K562 (cell line): ENCODE results near the gene ME3. TPM values are rescaled to one million over a fixed set of nuclear protein-coding genes. Genes with fewer than 3 reads are reported as not detected.

ENCODE experiments used
- ATAC-seq: fragments of 200-7000 bp; cut with Tn5 transposase; 3 replicates; pipeline ENCODE4 v1.9.1; 2020; ENCODE audit warnings: moderate library complexity
- BruUV-seq: library from RNA; stranded (reverse); fragments of 400-500 nt; replicated peaks from 2 replicates; lab custom pipeline; 2021; lab: Mats Ljungman, UMichigan
- CTCF ChIA-PET: fragments of 300-600 bp; formaldehyde crosslinking; extraction: SDS; loops from one replicate; lab custom pipeline; 2021; ENCODE audit warnings: low intra/inter-chr PET ratio; lab: Yijun Ruan, JAX
- POLR2A ChIA-PET: fragments of 300-600, 350-650 bp; sonication (Branson Sonifier 250); formaldehyde crosslinking; extraction: SDS; loops from one replicate; lab custom pipeline; 2021; ENCODE audit warnings: antibody characterized with exemption, inconsistent platforms; lab: Yijun Ruan, JAX
- DNase-seq, 4 experiments: peaks; one replicate each; pipeline versions ENCODE4 v3.0.0 to v3.0.0-alpha.2; 2011 to 2018; ENCODE audit warnings: low spot score in 3 of 4, mixed read lengths in 3 of 4; ENCODE audit errors: extremely low read depth in 1 of 4
- FAIRE-seq: peaks from 2 replicates; lab custom pipeline; 2011; peaks lifted over from hg19 to GRCh38; lab: Jason Lieb, UNC
- H2AFZ ChIP-seq: 2 replicates; pipeline ENCODE4 v1.6.0; 2011; ENCODE audit warnings: low read depth, low read length, control low read depth, inconsistent platforms
- H3K27ac ChIP-seq: fragments of 200-600 bp; 3 replicates; pipeline ENCODE4 v1.8.0; 2011; ENCODE audit warnings: low read depth, mild to moderate bottlenecking, control low read depth, inconsistent platforms, low read length, moderate library complexity, mixed read lengths; ENCODE audit errors: extremely low read depth
- H3K27me3 ChIP-seq, 2 experiments: fragments of 300-600 bp in 1 of 2; 2 replicates in 1 of 2; 3 replicates in 1 of 2; pipeline versions ENCODE4 v1.6.0 to v1.8.0; 2011; ENCODE audit warnings: inconsistent platforms in 2 of 2, low read length in 2 of 2, mild to moderate bottlenecking in 1 of 2, mixed read lengths in 1 of 2, moderate library complexity in 1 of 2; ENCODE audit not compliant: control insufficient read depth in 2 of 2, insufficient read depth in 2 of 2
- H3K36me3 ChIP-seq: fragments of 300-600 bp; 3 replicates; pipeline ENCODE4 v1.8.0; 2011; ENCODE audit warnings: mild to moderate bottlenecking, low read length, inconsistent platforms; ENCODE audit not compliant: control insufficient read depth, insufficient read depth
- H3K4me1 ChIP-seq, 2 experiments: fragments of 200-600 bp in 1 of 2; replicated peaks in 1 of 2; 2 replicates in 1 of 2; 3 replicates in 1 of 2; pipeline versions ENCODE4 v1.5.1 to v1.8.0; 2011; ENCODE audit warnings: inconsistent platforms in 2 of 2, low read length in 2 of 2, mild to moderate bottlenecking in 1 of 2, mixed read lengths in 1 of 2, moderate library complexity in 1 of 2; ENCODE audit not compliant: control insufficient read depth in 2 of 2, insufficient read depth in 2 of 2
- H3K4me2 ChIP-seq: 2 replicates; pipeline ENCODE4 v1.6.1; 2011; ENCODE audit warnings: low read length, control low read depth, inconsistent platforms, mixed read lengths; ENCODE audit not compliant: insufficient read depth
- H3K4me3 ChIP-seq: fragments of 200-600 bp; sonication (generic), shearing (Covaris generic); 2 replicates; pipeline ENCODE4 v1.5.1; 2016; ENCODE audit warnings: control low read depth, inconsistent platforms
- H3K79me2 ChIP-seq: fragments of 200-600 bp; 3 replicates; pipeline ENCODE4 v1.8.0; 2011; ENCODE audit warnings: low read length, inconsistent platforms; ENCODE audit not compliant: control insufficient read depth, insufficient read depth
- H3K9ac ChIP-seq, 2 experiments: 2 replicates each; pipeline versions ENCODE4 v1.6.0 to v1.6.1; 2011; ENCODE audit warnings: low read depth in 2 of 2, low read length in 2 of 2, control low read depth in 1 of 2, inconsistent platforms in 1 of 2, mild to moderate bottlenecking in 1 of 2, mixed read lengths in 1 of 2; ENCODE audit not compliant: insufficient read depth in 1 of 2
- H3K9me1 ChIP-seq: one replicate; pipeline ENCODE4 v1.6.0; 2011; ENCODE audit warnings: inconsistent platforms, mild to moderate bottlenecking, low read length, moderate library complexity; ENCODE audit not compliant: control insufficient read depth, insufficient read depth
- H3K9me3 ChIP-seq: replicated peaks from 2 replicates; pipeline ENCODE4 v1.5.1; 2011; ENCODE audit warnings: low read depth, low read length, inconsistent platforms; ENCODE audit not compliant: control insufficient read depth, insufficient read depth
- H4K20me1 ChIP-seq: replicated peaks from 2 replicates; pipeline ENCODE4 v1.6.1; 2011; ENCODE audit warnings: low read length, inconsistent platforms, mixed read lengths; ENCODE audit not compliant: control insufficient read depth, insufficient read depth
- CSDE1 ChIP-seq, 2 experiments: fragments of 450-650 bp; IDR thresholded peaks; 2 replicates each; pipeline ENCODE4 v1.6.1; 2016; ENCODE audit warnings: mild to moderate bottlenecking in 1 of 2
- POLR2AphosphoS5 ChIP-seq: IDR thresholded peaks from 2 replicates; pipeline ENCODE4 v1.6.1; 2011; ENCODE audit warnings: mild to moderate bottlenecking, low read depth, low read length, moderate library complexity; ENCODE audit not compliant: control insufficient read depth, insufficient read depth
- SRSF3 ChIP-seq: fragments of 200-400 bp; formaldehyde crosslinking; IDR thresholded peaks from 2 replicates; pipeline ENCODE4 v1.6.1; 2016; ENCODE audit warnings: mild to moderate bottlenecking, low read length, moderate library complexity; ENCODE audit not compliant: insufficient read depth
- ZFPM2 ChIP-seq: fragments of 250-450 bp; sonication (Bioruptor Pico); IDR thresholded peaks from 2 replicates; pipeline ENCODE4 v1.5.1; 2022; ENCODE audit warnings: mild to moderate bottlenecking
- ZNF263 ChIP-seq: sonication (generic); formaldehyde crosslinking; IDR thresholded peaks from 2 replicates; pipeline ENCODE4 v1.8.0; 2022; ENCODE audit warnings: mild to moderate bottlenecking, missing genetic modification reagents, borderline replicate concordance
- WGBS: fragments of 100-300 bp; shearing (Covaris generic); methylation state at CpG from one replicate; pipeline ENCODE4 v1.1.6; 2016; ENCODE audit warnings: low coverage, mixed read lengths; ENCODE audit not compliant: insufficient coverage; ENCODE audit errors: missing lambda C conversion rate; 5-methylcytosine and 5-hydroxymethylcytosine counted together
- in situ Hi-C: fragments of 300-500 bp; cut with MboI; formaldehyde crosslinking; loops from 4 replicates; pipeline ENCODE4 v1.15.0; 2018; ENCODE audit warnings: inconsistent platforms, mixed read lengths
- intact Hi-C: fragments of 100-400 bp; cut with micrococcal nuclease; formaldehyde crosslinking; loops from 2 replicates; pipeline ENCODE4 v1.14.2; 2022
- polyA plus RNA-seq, 8 experiments: library from polyadenylated mRNA; depleted of rRNA in 4 of 8; stranded (reverse) in 5 of 8; unstranded in 3 of 8; fragments of >200 nt; fragmentation: Nextera tagmentation in 2 of 8; fragmentation: Illumina TruSeq in 1 of 8; extraction: Ambion mirVana in 2 of 8; extraction: Trizol in 1 of 8; gene quantifications; 2 replicates each; pipeline versions ENCODE4 v1.2.1 to v1.2.3, GENCODE V29; 2011 to 2014; ENCODE audit warnings: inconsistent platforms in 1 of 8, missing spikeins in 1 of 8
- total RNA-seq, 7 experiments: library from RNA; depleted of rRNA in 6 of 7; stranded (reverse); fragments of >200 nt in 6 of 7; fragmentation: Illumina TruSeq in 2 of 7; extraction: Trizol in 2 of 7; gene quantifications; 2 replicates each; pipeline versions ENCODE4 v1.2.1 to v1.2.3, GENCODE V29; 2011 to 2021; ENCODE audit warnings: low replicate concordance in 1 of 7
- TF ChIP-seq, protein P1 (sequence below): IDR thresholded peaks from 2 replicates; pipeline ENCODE4 v1.6.1; 2011; ENCODE audit not compliant: insufficient read length; ENCODE audit errors: extremely low read depth
- TF ChIP-seq, protein P2 (sequence below): fragments of 450-650 bp; formaldehyde crosslinking; IDR thresholded peaks from 2 replicates; pipeline ENCODE4 v1.4.0; 2020; ENCODE audit warnings: mild to moderate bottlenecking, moderate library complexity
- TF ChIP-seq, protein P3 (sequence below): fragments of 250-450 bp; sonication (Bioruptor Pico); IDR thresholded peaks from 2 replicates; pipeline ENCODE4 v1.5.0; 2021; ENCODE audit warnings: mild to moderate bottlenecking, borderline replicate concordance
- TF ChIP-seq, protein P4 (sequence below): fragments of 250-450 bp; sonication (Bioruptor Pico); IDR thresholded peaks from 2 replicates; pipeline ENCODE4 v1.5.1; 2021; ENCODE audit warnings: mild to moderate bottlenecking

The ME3 gene
- total and polyA plus RNA-seq, 9 of the 15 experiments (the other 6 are each of a cell fraction or from before 2014, with no cell fraction given), result not detected

DNA sequence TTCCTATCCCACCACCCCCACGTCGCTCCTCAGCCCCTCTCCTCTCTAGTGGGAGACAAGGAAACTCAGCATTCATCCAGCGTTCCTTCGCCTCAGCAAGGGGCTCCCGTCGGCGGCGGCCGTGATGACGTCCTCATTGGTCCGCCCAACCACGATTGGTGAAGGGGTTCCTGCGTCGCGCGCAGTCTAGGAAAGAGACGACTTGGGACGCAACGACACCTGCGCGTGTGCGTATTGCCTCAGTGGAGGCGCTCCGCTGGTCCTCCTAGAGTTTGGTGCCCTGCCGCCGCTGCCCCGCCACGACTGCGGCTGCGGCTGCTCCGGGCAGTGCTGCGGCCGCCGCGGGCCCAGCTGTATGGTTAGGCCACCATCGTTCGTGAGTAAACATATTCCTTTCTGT is 241.2 kb downstream of the ME3 start:
- Histone ChIP-seq H3K27me3 (peaks cover 0 to 7% of the 10 kb centered on the region in 2 experiments; a peak in 2 of 5 replicates), H3K4me1 (peaks cover 0 to 4% of the 10 kb centered on the region in 2 experiments; a peak in 1 of 5 replicates), H2AFZ (no peak overlapping the region), H3K9me3 (no peaks in the 10 kb centered on the region), H4K20me1 (no peaks in the 10 kb centered on the region), H3K79me2 (no peaks in the 10 kb centered on the region), H3K4me3 (no peak overlapping the region), H3K9me1 (no peaks in the 10 kb centered on the region), H3K9ac (no peak overlapping the region), H3K4me2 (no peak overlapping the region), H3K27ac (no peak overlapping the region), H3K36me3 (no peaks in the 10 kb centered on the region)
- FAIRE-seq, result no peak
- no peak for ATAC-seq
- no peak for DNase-seq
- POLR2A ChIA-PET, result no interaction called here
- CTCF ChIA-PET, result no interaction called here
- WGBS, result 53% methylated on average over 37 of the region's 37 CpGs
- BruUV-seq, result no TSS peak
- in situ Hi-C loops, result no loop called here
- intact Hi-C loops, result no loop called here
- TF ChIP-seq, protein P1, sequence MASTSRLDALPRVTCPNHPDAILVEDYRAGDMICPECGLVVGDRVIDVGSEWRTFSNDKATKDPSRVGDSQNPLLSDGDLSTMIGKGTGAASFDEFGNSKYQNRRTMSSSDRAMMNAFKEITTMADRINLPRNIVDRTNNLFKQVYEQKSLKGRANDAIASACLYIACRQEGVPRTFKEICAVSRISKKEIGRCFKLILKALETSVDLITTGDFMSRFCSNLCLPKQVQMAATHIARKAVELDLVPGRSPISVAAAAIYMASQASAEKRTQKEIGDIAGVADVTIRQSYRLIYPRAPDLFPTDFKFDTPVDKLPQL, result no peak
- TF ChIP-seq SRSF3, result no peak
- TF ChIP-seq, protein P2, sequence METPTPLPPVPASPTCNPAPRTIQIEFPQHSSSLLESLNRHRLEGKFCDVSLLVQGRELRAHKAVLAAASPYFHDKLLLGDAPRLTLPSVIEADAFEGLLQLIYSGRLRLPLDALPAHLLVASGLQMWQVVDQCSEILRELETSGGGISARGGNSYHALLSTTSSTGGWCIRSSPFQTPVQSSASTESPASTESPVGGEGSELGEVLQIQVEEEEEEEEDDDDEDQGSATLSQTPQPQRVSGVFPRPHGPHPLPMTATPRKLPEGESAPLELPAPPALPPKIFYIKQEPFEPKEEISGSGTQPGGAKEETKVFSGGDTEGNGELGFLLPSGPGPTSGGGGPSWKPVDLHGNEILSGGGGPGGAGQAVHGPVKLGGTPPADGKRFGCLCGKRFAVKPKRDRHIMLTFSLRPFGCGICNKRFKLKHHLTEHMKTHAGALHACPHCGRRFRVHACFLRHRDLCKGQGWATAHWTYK (CRISPR knock-in tag), result no peak
- TF ChIP-seq, protein P3, sequence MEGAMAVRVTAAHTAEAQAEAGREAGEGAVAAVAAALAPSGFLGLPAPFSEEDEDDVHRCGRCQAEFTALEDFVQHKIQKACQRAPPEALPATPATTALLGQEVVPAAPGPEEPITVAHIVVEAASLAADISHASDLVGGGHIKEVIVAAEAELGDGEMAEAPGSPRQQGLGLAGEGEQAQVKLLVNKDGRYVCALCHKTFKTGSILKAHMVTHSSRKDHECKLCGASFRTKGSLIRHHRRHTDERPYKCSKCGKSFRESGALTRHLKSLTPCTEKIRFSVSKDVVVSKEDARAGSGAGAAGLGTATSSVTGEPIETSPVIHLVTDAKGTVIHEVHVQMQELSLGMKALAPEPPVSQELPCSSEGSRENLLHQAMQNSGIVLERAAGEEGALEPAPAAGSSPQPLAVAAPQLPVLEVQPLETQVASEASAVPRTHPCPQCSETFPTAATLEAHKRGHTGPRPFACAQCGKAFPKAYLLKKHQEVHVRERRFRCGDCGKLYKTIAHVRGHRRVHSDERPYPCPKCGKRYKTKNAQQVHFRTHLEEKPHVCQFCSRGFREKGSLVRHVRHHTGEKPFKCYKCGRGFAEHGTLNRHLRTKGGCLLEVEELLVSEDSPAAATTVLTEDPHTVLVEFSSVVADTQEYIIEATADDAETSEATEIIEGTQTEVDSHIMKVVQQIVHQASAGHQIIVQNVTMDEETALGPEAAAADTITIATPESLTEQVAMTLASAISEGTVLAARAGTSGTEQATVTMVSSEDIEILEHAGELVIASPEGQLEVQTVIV (CRISPR knock-in tag), result no peak
- no peak for TF ChIP-seq ZFPM2
- TF ChIP-seq ZNF263 (CRISPR knock-in tag), result no peak
- TF ChIP-seq, protein P4, sequence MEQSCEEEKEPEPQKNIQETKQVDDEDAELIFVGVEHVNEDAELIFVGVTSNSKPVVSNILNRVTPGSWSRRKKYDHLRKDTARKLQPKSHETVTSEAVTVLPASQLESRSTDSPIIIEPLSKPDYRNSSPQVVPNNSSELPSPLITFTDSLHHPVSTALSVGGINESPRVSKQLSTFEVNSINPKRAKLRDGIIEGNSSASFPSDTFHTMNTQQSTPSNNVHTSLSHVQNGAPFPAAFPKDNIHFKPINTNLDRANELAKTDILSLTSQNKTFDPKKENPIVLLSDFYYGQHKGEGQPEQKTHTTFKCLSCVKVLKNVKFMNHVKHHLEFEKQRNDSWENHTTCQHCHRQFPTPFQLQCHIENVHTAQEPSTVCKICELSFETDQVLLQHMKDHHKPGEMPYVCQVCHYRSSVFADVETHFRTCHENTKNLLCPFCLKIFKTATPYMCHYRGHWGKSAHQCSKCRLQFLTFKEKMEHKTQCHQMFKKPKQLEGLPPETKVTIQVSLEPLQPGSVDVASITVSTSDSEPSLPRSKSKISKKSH, result no peak
- TF ChIP-seq POLR2AphosphoS5, result no peak
- no peak for TF ChIP-seq CSDE1 (IDR thresholded peaks at IDR 0.05)
